ENCODE measurements around the gene PNPLA7. TPM values are rescaled to one million over a fixed set of nuclear protein-coding genes. Genes with fewer than 3 reads are reported as not detected.

Gene PNPLA7
- total and polyA plus RNA-seq, 3 experiments from 2014 or later, result 0.79 to 2.4 (median 2.0) TPM

DNA sequence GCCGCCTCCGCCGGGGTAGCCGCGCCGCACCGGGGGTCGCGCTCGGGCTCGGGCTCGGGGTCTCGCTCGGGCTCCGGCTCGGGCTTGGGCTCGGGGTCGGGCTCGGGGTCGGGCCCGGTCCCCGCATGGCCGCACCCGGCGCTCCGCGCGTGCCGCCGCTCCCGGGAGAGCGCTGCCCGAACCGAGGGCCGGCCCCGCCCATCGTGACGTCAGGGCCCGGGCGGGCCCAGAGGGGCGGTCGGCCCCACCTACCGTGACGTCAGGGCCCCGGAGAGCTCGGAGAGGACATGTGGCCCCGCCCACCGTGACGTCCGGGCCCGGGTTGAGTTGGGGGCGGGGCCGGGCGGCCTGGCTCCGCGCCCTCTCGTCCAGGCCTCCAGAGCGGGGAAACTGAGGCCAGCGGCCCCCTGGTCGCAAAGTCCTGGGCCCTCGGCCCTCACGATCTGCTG lies 91.0 kb downstream of the PNPLA7 start, which contains the start of gene NSMF:
TSS of gene NSMF (minus strand) at position 183 of the 449 bp plus-strand sequence. CDS start 232 bp downstream, outside the sequence.
- H3K27me3 ChIP-seq (ENCODE audit: insufficient read depth, low read length, poor library complexity, severe bottlenecking), result no peaks in the 10 kb centered on the region
- peak within 1 kb of the TSS; percentile 53 for H3K4me3 ChIP-seq (ENCODE audit: low read length)
- H3K4me1 Mint-ChIP-seq, result peaks cover 10 to 51% (median 20%) of the 10 kb centered on the region in 3 donors
- ChIA-PET POLR2A (interaction anchor here (0.6 to 1.0 kb wide), 3 partner anchors 18 to 92 kb away, joined by 4 to 10 read pairs (median 5); partner anchors contain the start of genes ENTPD8, EXD3, MRPL41 and NOXA1), CTCF (interaction anchor here (0.7 to 1.7 kb wide), 3 partner anchors 13 to 36 kb away, joined by 3 to 6 read pairs (median 6); partner anchors contain the start of genes EXD3 and NOXA1)
- DNase-seq, result peak; percentile 91 to 94 (median 93)
- H3K4me3 Mint-ChIP-seq, result peak within 1 kb of the TSS; percentile 52 to 88 (median 66)
- H3K27ac ChIP-seq (ENCODE audit: low read depth, low read length), result peak within 1 kb of the TSS; percentile 60
- H3K9me3 Mint-ChIP-seq, result no peaks in the 10 kb centered on the region
- peaks cover 70% of the 10 kb centered on the region for H3K4me1 ChIP-seq (ENCODE audit: insufficient read depth, low read length)
- no peaks in the 10 kb centered on the region for H3K36me3 ChIP-seq (ENCODE audit: insufficient read depth, low read length)
- H3K27me3 Mint-ChIP-seq, result no peaks in the 10 kb centered on the region
- peak within 1 kb of the TSS in 7 of 8 donors; percentile 56 to 94 (median 84) for H3K27ac Mint-ChIP-seq
- H3K36me3 Mint-ChIP-seq, result peaks cover 0 to 11% (median 0%) of the 10 kb centered on the region in 3 donors
- H3K9me3 ChIP-seq (ENCODE audit: low read length), result no peaks in the 10 kb centered on the region

DNA sequence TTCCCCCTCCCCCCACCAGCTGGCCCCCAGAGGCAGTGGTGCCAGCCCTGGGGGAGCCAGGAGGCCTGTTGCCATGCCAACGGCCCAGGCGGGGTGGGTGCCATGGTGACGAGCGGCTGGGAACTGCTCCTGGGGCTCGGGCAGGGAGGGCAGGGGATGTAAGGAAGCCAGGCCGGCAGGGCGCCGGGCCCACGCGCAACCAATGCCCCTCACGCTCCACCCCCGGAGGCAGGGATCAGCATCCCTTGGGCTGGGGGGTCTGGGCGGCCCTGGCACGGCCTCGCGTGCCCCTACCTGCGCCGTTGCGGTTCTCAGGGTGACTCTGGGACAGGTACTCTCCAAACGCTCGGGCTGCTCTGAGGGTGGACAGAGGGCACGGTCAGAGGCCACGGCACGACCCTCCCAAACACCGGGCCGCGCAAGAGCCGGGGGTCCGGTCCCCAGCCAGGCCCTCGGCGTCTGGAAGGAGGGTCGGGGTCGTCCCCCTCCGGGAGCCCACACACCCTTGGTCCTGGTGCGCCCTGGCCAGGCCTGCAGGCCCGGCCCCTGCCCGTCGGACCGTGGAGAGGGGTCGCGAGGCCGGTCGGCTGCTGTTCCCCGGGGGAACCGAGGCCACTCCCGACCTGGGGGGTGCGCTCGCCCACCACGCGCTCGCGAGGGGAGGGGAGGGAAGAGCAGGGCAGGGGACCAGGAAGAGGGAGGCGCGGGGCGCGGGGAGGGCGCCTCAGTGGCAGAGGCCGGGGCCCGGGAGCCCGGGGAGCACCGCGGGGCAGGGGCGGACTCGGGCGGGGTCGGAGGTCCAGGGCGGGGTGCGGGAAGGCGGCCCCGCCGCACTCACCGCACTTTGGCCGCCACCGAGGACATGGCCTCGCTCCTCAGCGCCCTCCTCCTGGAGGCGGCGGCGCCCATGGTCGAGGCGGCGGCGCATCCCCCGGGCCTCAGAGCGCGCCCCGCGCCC lies 91.7 kb downstream of the PNPLA7 start:
- Mint-ChIP-seq H3K4me3 (peak overlapping the region in 4 of 7 donors; percentile 13 to 40 (median 30)), H3K9me3 (no peaks in the 10 kb centered on the region), H3K27me3 (no peaks in the 10 kb centered on the region), H3K4me1 (peaks cover 10 to 54% (median 23%) of the 10 kb centered on the region in 3 donors), H3K27ac (no peak overlapping the region), H3K36me3 (peaks cover 0 to 11% (median 0%) of the 10 kb centered on the region in 3 donors)
- peaks cover 73% of the 10 kb centered on the region for H3K4me1 ChIP-seq (ENCODE audit: insufficient read depth, low read length)
- no peaks in the 10 kb centered on the region for H3K27me3 ChIP-seq (ENCODE audit: insufficient read depth, low read length, poor library complexity, severe bottlenecking)
- ChIA-PET CTCF (interaction anchor here (1.2 to 1.7 kb wide), 2 partner anchors 13 to 35 kb away, joined by 6 read pairs; partner anchors contain the start of genes EXD3 and NOXA1), POLR2A (interaction anchor here (1.0 kb wide), 2 partner anchors 17 to 35 kb away, joined by 4 to 10 read pairs; partner anchors contain the start of genes ENTPD8, EXD3 and NOXA1)
- H3K36me3 ChIP-seq (ENCODE audit: insufficient read depth, low read length), result no peaks in the 10 kb centered on the region
- DNase-seq, result peak in 2 of 5 donors; percentile 15 to 56
- H3K9me3 ChIP-seq (ENCODE audit: low read length), result no peaks in the 10 kb centered on the region
- H3K4me3 ChIP-seq (ENCODE audit: low read length), result peak overlapping the region; percentile 53
- H3K27ac ChIP-seq (ENCODE audit: low read depth, low read length), result no peak overlapping the region

DNA sequence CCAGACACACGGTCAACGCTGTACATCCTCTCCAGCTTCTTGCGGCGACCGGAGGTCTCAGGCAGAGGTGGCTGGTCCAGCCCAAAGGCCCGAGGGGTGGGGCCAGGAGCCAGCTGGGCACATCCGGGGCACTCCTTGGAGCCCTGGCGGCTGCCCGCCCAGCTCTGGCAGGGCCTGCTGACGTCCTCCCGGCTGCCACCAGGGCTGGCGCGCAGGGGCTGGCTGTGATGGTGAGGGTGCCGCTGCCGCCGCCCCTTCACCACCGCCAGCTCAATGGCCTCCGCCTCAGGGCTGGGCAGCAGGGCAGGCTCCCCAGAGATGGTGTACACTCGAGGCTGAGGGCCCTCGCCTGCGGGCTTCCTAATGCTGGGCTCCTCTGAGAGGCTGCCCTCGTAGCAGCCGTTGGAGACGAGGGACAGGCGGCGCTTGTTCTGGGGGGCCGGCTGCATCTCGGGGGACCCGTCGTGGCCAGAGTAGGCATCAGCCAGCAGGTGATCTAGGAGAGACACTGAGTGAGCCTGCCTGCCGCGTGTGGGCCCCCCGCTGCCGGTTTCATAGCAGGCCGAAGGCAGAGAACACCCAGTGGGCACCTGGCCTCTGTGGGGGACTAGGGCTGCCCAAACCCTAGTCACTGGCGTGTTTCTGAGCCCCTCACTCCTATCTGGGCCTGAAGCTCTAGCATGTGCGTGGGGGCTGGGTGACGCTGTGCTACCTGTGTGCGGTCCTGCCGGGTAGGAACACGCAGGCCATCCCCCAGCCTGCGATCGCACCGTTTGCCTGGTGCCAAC lies 92.6 kb downstream of the PNPLA7 start:
- Histone ChIP-seq H3K27me3 (ENCODE audit: insufficient read depth, low read length, poor library complexity, severe bottlenecking) (no peaks in the 10 kb centered on the region), H3K4me1 (ENCODE audit: insufficient read depth, low read length) (peaks cover 73% of the 10 kb centered on the region), H3K36me3 (ENCODE audit: insufficient read depth, low read length) (no peaks in the 10 kb centered on the region), H3K4me3 (ENCODE audit: low read length) (no peak overlapping the region), H3K9me3 (ENCODE audit: low read length) (no peaks in the 10 kb centered on the region), H3K27ac (ENCODE audit: low read depth, low read length) (no peak overlapping the region)
- ChIA-PET CTCF (interaction anchor here (0.8 to 1.5 kb wide), 2 partner anchors 11 to 34 kb away, joined by 3 to 4 read pairs; partner anchors contain the start of gene NOXA1), POLR2A (no interaction called here)
- Mint-ChIP-seq H3K36me3 (peaks cover 0 to 11% (median 0%) of the 10 kb centered on the region in 3 donors), H3K4me3 (peak overlapping the region in 3 of 7 donors; percentile 41 to 70 (median 63)), H3K27me3 (no peaks in the 10 kb centered on the region), H3K27ac (peak overlapping the region in 1 of 8 donors; percentile 70), H3K4me1 (peaks cover 6 to 53% (median 20%) of the 10 kb centered on the region in 3 donors), H3K9me3 (no peaks in the 10 kb centered on the region)
- DNase-seq, result peak in 2 of 5 donors; percentile 0 to 43

DNA sequence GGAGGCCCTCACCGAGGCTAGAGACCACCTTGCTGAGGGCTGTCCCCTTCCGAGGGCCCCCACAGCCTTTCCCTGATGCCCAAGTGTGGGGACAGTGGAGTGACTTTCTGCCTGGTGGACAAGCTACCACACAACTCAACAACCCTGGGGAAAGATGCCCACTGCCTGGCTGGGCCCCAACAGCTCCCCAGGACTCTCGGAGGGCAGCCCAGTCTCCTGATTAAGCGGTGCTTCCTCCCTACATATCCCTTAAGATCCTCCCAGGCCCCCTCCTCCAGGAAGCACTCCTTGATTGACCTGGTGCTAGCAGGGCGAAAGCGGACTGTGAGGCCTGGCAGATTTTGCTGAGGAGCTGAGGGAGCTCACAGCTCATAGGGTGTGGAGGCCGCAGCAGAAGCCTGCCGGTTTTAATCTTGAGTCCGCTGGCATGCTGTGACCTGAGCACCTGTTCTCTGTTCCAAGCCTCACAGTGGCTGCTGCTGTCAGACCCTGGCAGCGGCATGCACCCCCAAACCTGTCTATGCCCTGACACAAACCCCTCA lies 93.3 kb downstream of the PNPLA7 start:
- ChIA-PET CTCF (interaction anchor here (0.8 to 1.5 kb wide), 3 partner anchors 11 to 33 kb away, joined by 3 to 4 read pairs (median 3); partner anchors contain the start of gene NOXA1), POLR2A (no interaction called here)
- H3K27ac ChIP-seq (ENCODE audit: low read depth, low read length), result no peak overlapping the region
- peaks cover 11 to 56% (median 26%) of the 10 kb centered on the region in 3 donors for H3K4me1 Mint-ChIP-seq
- H3K9me3 ChIP-seq (ENCODE audit: low read length), result no peaks in the 10 kb centered on the region
- no peaks in the 10 kb centered on the region for H3K9me3 Mint-ChIP-seq
- peaks cover 0 to 11% (median 0%) of the 10 kb centered on the region in 3 donors for H3K36me3 Mint-ChIP-seq
- no peaks in the 10 kb centered on the region for H3K36me3 ChIP-seq (ENCODE audit: insufficient read depth, low read length)
- peaks cover 74% of the 10 kb centered on the region for H3K4me1 ChIP-seq (ENCODE audit: insufficient read depth, low read length)
- no peak overlapping the region for H3K4me3 ChIP-seq (ENCODE audit: low read length)
- H3K27ac Mint-ChIP-seq, result peak overlapping the region in 2 of 8 donors; percentile 70 to 77
- no peaks in the 10 kb centered on the region for H3K27me3 Mint-ChIP-seq
- DNase-seq, result peak in 2 of 5 donors; percentile 0 to 44
- H3K4me3 Mint-ChIP-seq, result peak overlapping the region in 2 of 7 donors; percentile 39 to 86
- no peaks in the 10 kb centered on the region for H3K27me3 ChIP-seq (ENCODE audit: insufficient read depth, low read length, poor library complexity, severe bottlenecking)

DNA sequence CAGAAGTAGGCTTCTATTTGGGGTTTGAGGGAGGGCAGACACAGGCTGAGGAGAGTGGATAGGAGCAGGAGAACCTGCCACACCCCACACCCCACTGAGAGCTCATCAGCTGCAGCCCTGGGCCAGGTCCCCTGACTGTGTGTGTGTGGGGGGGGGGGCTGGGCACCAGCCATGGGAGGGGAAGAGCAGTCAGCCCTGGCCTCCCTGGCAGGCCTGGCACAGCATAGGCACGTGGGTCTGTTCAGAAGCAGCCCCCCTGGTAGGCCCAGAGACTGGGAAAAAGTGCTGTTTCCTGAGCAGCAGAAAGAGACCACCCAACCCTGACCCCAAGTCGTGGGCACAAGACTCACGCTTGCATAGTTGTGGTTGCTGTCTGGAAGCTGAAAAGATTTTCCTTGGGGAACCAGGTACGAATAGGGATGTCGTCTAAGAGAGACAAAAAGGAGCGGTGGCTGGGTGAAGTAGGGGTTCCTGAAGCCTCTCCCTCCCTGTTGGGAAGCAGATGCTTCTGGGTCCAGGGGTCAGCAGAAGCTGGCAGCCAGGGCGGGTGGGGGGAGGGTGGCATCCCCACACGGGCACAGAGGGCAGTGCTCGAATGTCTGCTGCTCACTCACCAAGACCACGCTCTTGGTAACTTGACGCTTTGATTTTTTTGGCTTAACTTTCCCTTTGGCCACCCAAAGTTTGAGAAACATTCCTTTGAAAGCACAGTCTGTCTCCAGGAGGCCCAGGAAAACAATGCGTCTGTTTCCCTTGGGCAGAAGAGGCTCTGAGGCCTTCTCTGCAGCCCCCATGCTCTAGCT lies 93.9 kb downstream of the PNPLA7 start:
- no peaks in the 10 kb centered on the region for H3K36me3 ChIP-seq (ENCODE audit: insufficient read depth, low read length)
- H3K27ac ChIP-seq (ENCODE audit: low read depth, low read length), result no peak overlapping the region
- ChIA-PET POLR2A (no interaction called here), CTCF (interaction anchor here (0.8 to 1.5 kb wide), 3 partner anchors 10 to 33 kb away, joined by 3 to 4 read pairs (median 3); partner anchors contain the start of genes EXD3 and NOXA1)
- Mint-ChIP-seq H3K27me3 (no peaks in the 10 kb centered on the region), H3K36me3 (peaks cover 0 to 11% (median 0%) of the 10 kb centered on the region in 3 donors), H3K4me3 (peak overlapping the region in 4 of 7 donors; percentile 33 to 70 (median 45)), H3K27ac (peak overlapping the region in 3 of 8 donors; percentile 38 to 71 (median 55)), H3K9me3 (no peaks in the 10 kb centered on the region), H3K4me1 (peaks cover 17 to 52% (median 26%) of the 10 kb centered on the region in 3 donors)
- no peaks in the 10 kb centered on the region for H3K27me3 ChIP-seq (ENCODE audit: insufficient read depth, low read length, poor library complexity, severe bottlenecking)
- no peak overlapping the region for H3K4me3 ChIP-seq (ENCODE audit: low read length)
- DNase-seq, result peak in 1 of 5 donors; percentile 0
- peaks cover 73% of the 10 kb centered on the region for H3K4me1 ChIP-seq (ENCODE audit: insufficient read depth, low read length)
- H3K9me3 ChIP-seq (ENCODE audit: low read length), result no peaks in the 10 kb centered on the region

DNA sequence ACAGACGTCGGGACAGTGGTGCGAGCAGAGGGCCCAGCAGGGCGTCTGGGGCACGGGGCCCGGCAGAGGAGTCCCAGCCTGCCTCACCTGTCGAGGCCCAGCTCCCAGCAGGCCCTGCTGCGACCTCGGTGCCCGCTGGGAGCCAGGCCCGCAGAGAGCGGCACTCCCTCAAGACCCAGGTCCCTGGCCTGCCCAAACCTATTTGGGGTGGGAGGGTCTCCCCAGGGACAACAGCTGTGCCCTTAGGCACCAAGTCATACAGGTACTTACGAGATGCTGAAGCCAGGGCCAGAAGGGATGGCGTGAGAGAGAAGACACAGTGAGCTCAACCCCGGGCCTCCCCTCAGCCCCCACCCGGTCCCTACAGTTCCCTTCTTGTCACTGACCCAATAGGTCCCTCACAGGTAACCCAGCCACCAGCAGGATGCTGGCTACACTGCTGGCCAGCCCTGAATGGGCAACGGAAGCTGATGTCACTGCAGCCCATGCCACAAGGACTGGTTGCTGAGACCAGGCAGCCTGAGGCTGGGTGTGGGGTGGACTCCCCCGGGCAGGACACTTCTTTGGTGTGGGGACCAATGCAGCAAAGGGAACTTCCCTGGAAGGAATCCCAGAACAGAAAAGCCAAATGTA lies 94.7 kb downstream of the PNPLA7 start:
- ChIA-PET CTCF (interaction anchor here (0.8 kb wide), 1 partner anchor 33 kb away, joined by 3 read pairs; the partner anchor contains the start of genes EXD3 and NOXA1), POLR2A (no interaction called here)
- no peaks in the 10 kb centered on the region for H3K27me3 Mint-ChIP-seq

More for the DNA sequence above, 94.7 kb downstream of the PNPLA7 start:
- H3K36me3 ChIP-seq (ENCODE audit: insufficient read depth, low read length), result no peaks in the 10 kb centered on the region
- H3K27ac ChIP-seq (ENCODE audit: low read depth, low read length), result no peak overlapping the region
- H3K4me1 ChIP-seq (ENCODE audit: insufficient read depth, low read length), result peaks cover 70% of the 10 kb centered on the region
- H3K4me3 ChIP-seq (ENCODE audit: low read length), result no peak overlapping the region
- Mint-ChIP-seq H3K4me3 (peak overlapping the region in 3 of 7 donors; percentile 19 to 70 (median 33)), H3K36me3 (peaks cover 0 to 11% (median 0%) of the 10 kb centered on the region in 3 donors), H3K4me1 (peaks cover 23 to 48% (median 26%) of the 10 kb centered on the region in 3 donors), H3K27ac (peak overlapping the region in 2 of 8 donors; percentile 55 to 71), H3K9me3 (peaks cover 0 to 3% (median 0%) of the 10 kb centered on the region in 5 donors)
- DNase-seq, result peak in 2 of 5 donors; percentile 0 to 48
- H3K27me3 ChIP-seq (ENCODE audit: insufficient read depth, low read length, poor library complexity, severe bottlenecking), result no peaks in the 10 kb centered on the region
- H3K9me3 ChIP-seq (ENCODE audit: low read length), result no peaks in the 10 kb centered on the region
